ENCODE results near the gene FANCG.

GRCh38 chr9:35097573-35097972 is 17.8 kb upstream of the FANCG start:
- TF ChIP-seq CTCF (IDR thresholded peaks at IDR 0.05; ENCODE audit: poor library complexity) (no peak), EZH2 (IDR thresholded peaks at IDR 0.05; ENCODE audit: borderline replicate concordance) (no peak)
